Measurements from ENCODE around the gene TSC1. TPM values are rescaled to one million over a fixed set of nuclear protein-coding genes. Genes with fewer than 3 reads are reported as not detected.

The TSC1 gene
- polyA plus RNA-seq, 2 of the 4 experiments (the other 2 are of a cell fraction), result 15.2 to 37.9 TPM

DNA sequence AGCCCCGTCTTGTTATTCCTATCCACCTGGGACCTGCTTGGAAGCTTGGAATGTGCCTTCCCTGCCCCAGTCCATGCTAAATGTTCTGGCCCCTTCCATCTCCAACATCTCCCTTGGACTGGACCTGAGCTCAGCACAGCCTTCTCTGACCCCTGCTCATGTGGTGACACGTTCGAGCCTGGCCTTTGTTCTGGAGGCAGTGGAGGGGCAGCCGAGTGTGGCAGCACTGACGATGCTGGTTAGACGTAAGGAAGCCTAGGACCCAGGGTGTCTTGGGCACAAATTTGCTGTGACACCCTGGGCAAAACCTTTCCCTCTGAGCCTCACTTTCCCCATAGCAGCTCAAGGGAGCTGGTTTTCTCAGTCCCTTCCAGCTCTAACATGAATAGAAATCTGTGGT lies 61.8 kb downstream of the TSC1 start:
- FAIRE-seq, result no peak
- TF ChIP-seq, protein P1, sequence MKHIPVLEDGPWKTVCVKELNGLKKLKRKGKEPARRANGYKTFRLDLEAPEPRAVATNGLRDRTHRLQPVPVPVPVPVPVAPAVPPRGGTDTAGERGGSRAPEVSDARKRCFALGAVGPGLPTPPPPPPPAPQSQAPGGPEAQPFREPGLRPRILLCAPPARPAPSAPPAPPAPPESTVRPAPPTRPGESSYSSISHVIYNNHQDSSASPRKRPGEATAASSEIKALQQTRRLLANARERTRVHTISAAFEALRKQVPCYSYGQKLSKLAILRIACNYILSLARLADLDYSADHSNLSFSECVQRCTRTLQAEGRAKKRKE (CRISPR knock-in tag; IDR thresholded peaks at IDR 0.05; ENCODE audit: low read depth), result no peak
- TF ChIP-seq MAFK (IDR thresholded peaks at IDR 0.05; ENCODE audit: partially characterized antibody), result no peak
- no peak for TF ChIP-seq RFX5 (IDR thresholded peaks at IDR 0.05)
- TF ChIP-seq HEYL (CRISPR knock-in tag; IDR thresholded peaks at IDR 0.05), result no peak
- no peak for TF ChIP-seq NPAS2 (CRISPR knock-in tag; IDR thresholded peaks at IDR 0.05; ENCODE audit: borderline replicate concordance)
- TF ChIP-seq, protein P2, sequence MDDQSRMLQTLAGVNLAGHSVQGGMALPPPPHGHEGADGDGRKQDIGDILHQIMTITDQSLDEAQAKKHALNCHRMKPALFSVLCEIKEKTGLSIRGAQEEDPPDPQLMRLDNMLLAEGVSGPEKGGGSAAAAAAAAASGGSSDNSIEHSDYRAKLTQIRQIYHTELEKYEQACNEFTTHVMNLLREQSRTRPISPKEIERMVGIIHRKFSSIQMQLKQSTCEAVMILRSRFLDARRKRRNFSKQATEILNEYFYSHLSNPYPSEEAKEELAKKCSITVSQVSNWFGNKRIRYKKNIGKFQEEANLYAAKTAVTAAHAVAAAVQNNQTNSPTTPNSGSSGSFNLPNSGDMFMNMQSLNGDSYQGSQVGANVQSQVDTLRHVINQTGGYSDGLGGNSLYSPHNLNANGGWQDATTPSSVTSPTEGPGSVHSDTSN (IDR thresholded peaks at IDR 0.05), result no peak
- no peak for TF ChIP-seq SREBF2 (IDR thresholded peaks at IDR 0.05)
- TF ChIP-seq KDM5A (IDR thresholded peaks at IDR 0.05), result no peak
- TF ChIP-seq HOXB13 (CRISPR knock-in tag; IDR thresholded peaks at IDR 0.05; ENCODE audit: low read depth), result no peak
- TF ChIP-seq ZC3H11A (IDR thresholded peaks at IDR 0.05), result no peak
- TF ChIP-seq TFCP2L1 (CRISPR knock-in tag; IDR thresholded peaks at IDR 0.05), result no peak
- no peak for TF ChIP-seq RNF2 (IDR thresholded peaks at IDR 0.05; ENCODE audit: borderline replicate concordance, low read depth)
- TF ChIP-seq, protein P3, sequence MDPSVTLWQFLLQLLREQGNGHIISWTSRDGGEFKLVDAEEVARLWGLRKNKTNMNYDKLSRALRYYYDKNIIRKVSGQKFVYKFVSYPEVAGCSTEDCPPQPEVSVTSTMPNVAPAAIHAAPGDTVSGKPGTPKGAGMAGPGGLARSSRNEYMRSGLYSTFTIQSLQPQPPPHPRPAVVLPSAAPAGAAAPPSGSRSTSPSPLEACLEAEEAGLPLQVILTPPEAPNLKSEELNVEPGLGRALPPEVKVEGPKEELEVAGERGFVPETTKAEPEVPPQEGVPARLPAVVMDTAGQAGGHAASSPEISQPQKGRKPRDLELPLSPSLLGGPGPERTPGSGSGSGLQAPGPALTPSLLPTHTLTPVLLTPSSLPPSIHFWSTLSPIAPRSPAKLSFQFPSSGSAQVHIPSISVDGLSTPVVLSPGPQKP (IDR thresholded peaks at IDR 0.05; ENCODE audit: low read depth, low read length), result no peak
- no peak for TF ChIP-seq CBX2 (IDR thresholded peaks at IDR 0.05; ENCODE audit: borderline replicate concordance, low read depth)
- no peak for TF ChIP-seq EHF (CRISPR knock-in tag; IDR thresholded peaks at IDR 0.05)
- TF ChIP-seq TP53 (CRISPR knock-in tag; IDR thresholded peaks at IDR 0.05), result no peak
- no peak for TF ChIP-seq CHD4 (IDR thresholded peaks at IDR 0.05; ENCODE audit: borderline replicate concordance)
- no peak for TF ChIP-seq HDAC2 (IDR thresholded peaks at IDR 0.05)
- TF ChIP-seq, protein P4, sequence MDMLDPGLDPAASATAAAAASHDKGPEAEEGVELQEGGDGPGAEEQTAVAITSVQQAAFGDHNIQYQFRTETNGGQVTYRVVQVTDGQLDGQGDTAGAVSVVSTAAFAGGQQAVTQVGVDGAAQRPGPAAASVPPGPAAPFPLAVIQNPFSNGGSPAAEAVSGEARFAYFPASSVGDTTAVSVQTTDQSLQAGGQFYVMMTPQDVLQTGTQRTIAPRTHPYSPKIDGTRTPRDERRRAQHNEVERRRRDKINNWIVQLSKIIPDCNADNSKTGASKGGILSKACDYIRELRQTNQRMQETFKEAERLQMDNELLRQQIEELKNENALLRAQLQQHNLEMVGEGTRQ (IDR thresholded peaks at IDR 0.05), result no peak
- TF ChIP-seq, protein P5, sequence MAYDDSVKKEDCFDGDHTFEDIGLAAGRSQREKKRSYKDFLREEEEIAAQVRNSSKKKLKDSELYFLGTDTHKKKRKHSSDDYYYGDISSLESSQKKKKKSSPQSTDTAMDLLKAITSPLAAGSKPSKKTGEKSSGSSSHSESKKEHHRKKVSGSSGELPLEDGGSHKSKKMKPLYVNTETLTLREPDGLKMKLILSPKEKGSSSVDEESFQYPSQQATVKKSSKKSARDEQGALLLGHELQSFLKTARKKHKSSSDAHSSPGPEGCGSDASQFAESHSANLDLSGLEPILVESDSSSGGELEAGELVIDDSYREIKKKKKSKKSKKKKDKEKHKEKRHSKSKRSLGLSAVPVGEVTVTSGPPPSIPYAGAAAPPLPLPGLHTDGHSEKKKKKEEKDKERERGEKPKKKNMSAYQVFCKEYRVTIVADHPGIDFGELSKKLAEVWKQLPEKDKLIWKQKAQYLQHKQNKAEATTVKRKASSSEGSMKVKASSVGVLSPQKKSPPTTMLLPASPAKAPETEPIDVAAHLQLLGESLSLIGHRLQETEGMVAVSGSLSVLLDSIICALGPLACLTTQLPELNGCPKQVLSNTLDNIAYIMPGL (CRISPR knock-in tag; IDR thresholded peaks at IDR 0.05; ENCODE audit: borderline replicate concordance), result no peak
- 72% methylated on average over 6 of the region's 6 CpGs for WGBS (ENCODE audit: missing lambda C conversion rate)

DNA sequence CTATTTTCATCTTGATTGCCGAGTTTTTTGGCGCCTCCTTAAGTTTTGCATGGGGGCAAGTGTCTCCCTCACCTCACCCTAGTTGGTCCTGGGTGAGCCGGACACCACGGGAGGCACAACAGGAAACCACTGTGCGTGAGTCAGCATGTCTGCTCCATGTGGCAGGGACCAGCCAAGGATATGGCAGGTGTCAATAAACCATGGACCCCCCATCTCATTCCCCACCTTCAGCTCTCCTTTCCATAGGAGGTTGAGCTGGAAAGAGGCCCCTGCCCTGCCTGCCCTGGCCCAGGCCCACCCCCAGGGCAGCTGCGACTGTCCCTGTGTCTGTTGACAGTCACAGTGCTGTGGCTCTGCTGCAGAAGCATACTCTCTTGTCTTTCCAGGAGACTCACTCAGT lies 62.6 kb downstream of the TSC1 start:
- no peak overlapping the region for H3K27ac ChIP-seq
- DNase-seq (ENCODE audit: low read depth in 1 of 2, low spot score in 1 of 2) (no peak), FAIRE-seq (no peak), ATAC-seq (no peak)
- ChIA-PET POLR2A (no interaction called here), CTCF (interaction anchor here (0.6 to 13.9 kb wide), 2 partner anchors 20 to 1146 kb away, joined by 3 to 145 read pairs; no protein-coding TSS in a partner anchor)
- peaks cover 8% of the 10 kb centered on the region; the same call in 1 of the 3 replicates for H3K4me1 ChIP-seq
- no peak overlapping the region for H3K4me2 ChIP-seq
- no peaks in the 10 kb centered on the region for H3K9me3 ChIP-seq
- WGBS (ENCODE audit: missing lambda C conversion rate), result 84% methylated on average over 6 of the region's 6 CpGs
- H3K4me3 ChIP-seq, result no peak overlapping the region
- no peak for TF ChIP-seq RAD21 (conservative IDR thresholded peaks at IDR 0.05 in 1 of 2, IDR thresholded peaks at IDR 0.05 in 1 of 2)
- TF ChIP-seq EP300 (IDR thresholded peaks at IDR 0.05), result no peak
- TF ChIP-seq, protein P1 (CRISPR knock-in tag; IDR thresholded peaks at IDR 0.05; ENCODE audit: low read depth), result no peak
- TF ChIP-seq POLR2AphosphoS2 (conservative IDR thresholded peaks at IDR 0.05; ENCODE audit: low read length), result no peak
- TF ChIP-seq KDM5A (IDR thresholded peaks at IDR 0.05), result no peak
- TF ChIP-seq JUNB (IDR thresholded peaks at IDR 0.05), result no peak
- TF ChIP-seq ZC3H11A (IDR thresholded peaks at IDR 0.05), result no peak
- TF ChIP-seq RFX5 (IDR thresholded peaks at IDR 0.05), result no peak
- TF ChIP-seq JUN (IDR thresholded peaks at IDR 0.05), result no peak
- TF ChIP-seq ESRRA (IDR thresholded peaks at IDR 0.05; ENCODE audit: borderline replicate concordance, low read length), result no peak
- TF ChIP-seq TFCP2L1 (CRISPR knock-in tag; IDR thresholded peaks at IDR 0.05), result no peak
- no peak for TF ChIP-seq CHD4 (IDR thresholded peaks at IDR 0.05; ENCODE audit: borderline replicate concordance)
- TF ChIP-seq NFE2L2 (conservative IDR thresholded peaks at IDR 0.05; ENCODE audit: low read length), result no peak
- TF ChIP-seq RNF2 (IDR thresholded peaks at IDR 0.05; ENCODE audit: borderline replicate concordance, low read depth), result no peak
- TF ChIP-seq, protein P6, sequence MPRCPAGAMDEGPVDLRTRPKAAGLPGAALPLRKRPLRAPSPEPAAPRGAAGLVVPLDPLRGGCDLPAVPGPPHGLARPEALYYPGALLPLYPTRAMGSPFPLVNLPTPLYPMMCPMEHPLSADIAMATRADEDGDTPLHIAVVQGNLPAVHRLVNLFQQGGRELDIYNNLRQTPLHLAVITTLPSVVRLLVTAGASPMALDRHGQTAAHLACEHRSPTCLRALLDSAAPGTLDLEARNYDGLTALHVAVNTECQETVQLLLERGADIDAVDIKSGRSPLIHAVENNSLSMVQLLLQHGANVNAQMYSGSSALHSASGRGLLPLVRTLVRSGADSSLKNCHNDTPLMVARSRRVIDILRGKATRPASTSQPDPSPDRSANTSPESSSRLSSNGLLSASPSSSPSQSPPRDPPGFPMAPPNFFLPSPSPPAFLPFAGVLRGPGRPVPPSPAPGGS (IDR thresholded peaks at IDR 0.05), result no peak
- no peak for TF ChIP-seq FOSB (CRISPR knock-in tag; IDR thresholded peaks at IDR 0.05)
- no peak for TF ChIP-seq ZFP36 (IDR thresholded peaks at IDR 0.05; ENCODE audit: borderline replicate concordance, partially characterized antibody)

More for the DNA sequence above, 61.8 kb downstream of the TSC1 start:
- no peak for DNase-seq (ENCODE audit: low read depth in 1 of 2, low spot score in 1 of 2)
- no peak overlapping the region for H3K4me3 ChIP-seq
- CTCF ChIA-PET, result interaction anchor here (0.6 to 13.9 kb wide), 2 partner anchors 19 to 375 kb away, joined by 4 to 145 read pairs; no protein-coding TSS in a partner anchor
- peaks cover 4% of the 10 kb centered on the region; the same call in 1 of the 3 replicates for H3K4me1 ChIP-seq
- POLR2A ChIA-PET, result no interaction called here
- H3K4me2 ChIP-seq, result no peak overlapping the region
- H3K9me3 ChIP-seq, result no peaks in the 10 kb centered on the region
- H3K27ac ChIP-seq, result no peak overlapping the region
- ATAC-seq, result no peak
